PC-3 (cell line): Measurements from ENCODE around the gene UBE4B. TPM values are rescaled to one million over a fixed set of nuclear protein-coding genes. Genes with fewer than 3 reads are reported as not detected.
"Not testable (repeated sequence)": the region's sequence is repeated elsewhere in the genome, so short reads cannot be mapped to it uniquely, and the experiment has no call there.

Experiments
- ATAC-seq: fragments of 200-7000 bp; cut with Tn5 transposase; 2 replicates; pipeline ENCODE4 v1.9.1; 2020; ENCODE audit warnings: mild to moderate bottlenecking, moderate library complexity
- BruUV-seq: library from RNA; stranded (reverse); fragments of 400-500 nt; replicated peaks from 2 replicates; lab custom pipeline; 2021; lab: Mats Ljungman, UMichigan
- CTCF ChIA-PET: fragments of 300-600 bp; sonication (Branson Sonifier 250); formaldehyde crosslinking; loops from one replicate; lab custom pipeline; 2022; ENCODE audit warnings: antibody characterized with exemption; lab: Charles Lee
- POLR2A ChIA-PET: fragments of 300-600 bp; sonication (Branson Sonifier 250); formaldehyde crosslinking; loops from one replicate; lab custom pipeline; 2022; ENCODE audit warnings: antibody characterized with exemption; ENCODE audit not compliant: unreplicated experiment; lab: Charles Lee
- DNase-seq: peaks from one replicate; pipeline ENCODE4 v3.0.0-alpha.2; 2015
- H2AFZ ChIP-seq: fragments of 300-600 bp; sonication (generic); 2 replicates; pipeline ENCODE4 v1.6.0; 2016; ENCODE audit warnings: antibody characterized with exemption, low read length
- H3F3A ChIP-seq: fragments of 300-600 bp; sonication (generic); one replicate; pipeline ENCODE4 v1.6.0; 2017; ENCODE audit warnings: antibody characterized with exemption, low read length, control low read depth, mild to moderate bottlenecking; ENCODE audit not compliant: unreplicated experiment
- H3K27ac ChIP-seq: fragments of 300-600 bp; sonication (generic); 2 replicates; pipeline ENCODE4 v1.5.1; 2016; ENCODE audit warnings: mild to moderate bottlenecking, low read length
- H3K27me3 ChIP-seq: fragments of 300-600 bp; sonication (generic); 2 replicates; pipeline ENCODE4 v1.6.1; 2016; ENCODE audit warnings: low read length, mixed read lengths
- H3K36me3 ChIP-seq: fragments of 300-600 bp; sonication (generic); 2 replicates; pipeline ENCODE4 v1.6.1; 2016; ENCODE audit warnings: low read depth, mixed run types, low read length, mixed read lengths
- H3K4me1 ChIP-seq: fragments of 300-600 bp; sonication (generic); 2 replicates; pipeline ENCODE4 v1.5.1; 2016; ENCODE audit warnings: low read length; ENCODE audit not compliant: insufficient read depth
- H3K4me2 ChIP-seq: fragments of 300-600 bp; sonication (generic); 2 replicates; pipeline ENCODE4 v1.6.0; 2016; ENCODE audit warnings: low read length
- H3K4me3 ChIP-seq: fragments of 300-600 bp; sonication (generic); 2 replicates; pipeline ENCODE4 v1.5.1; 2016; ENCODE audit warnings: mild to moderate bottlenecking, low read length, mixed read lengths
- H3K79me2 ChIP-seq: fragments of 300-600 bp; sonication (generic); 2 replicates; pipeline ENCODE4 v1.6.1; 2017; ENCODE audit warnings: low read length, mixed read lengths
- H3K9ac ChIP-seq: fragments of 300-600 bp; sonication (generic); 2 replicates; pipeline ENCODE4 v1.6.0; 2016; ENCODE audit warnings: mild to moderate bottlenecking, low read length
- H3K9me2 ChIP-seq: fragments of 300-600 bp; sonication (generic); replicated peaks from 2 replicates; pipeline ENCODE4 v1.6.1; 2016; ENCODE audit warnings: mixed run types, low read length, mixed read lengths
- H3K9me3 ChIP-seq: fragments of 300-600 bp; sonication (generic); 2 replicates; pipeline ENCODE4 v1.6.1; 2016; ENCODE audit warnings: low read length, mixed read lengths
- H4K20me1 ChIP-seq: fragments of 300-600 bp; sonication (generic); 2 replicates; pipeline ENCODE4 v1.6.1; 2016; ENCODE audit warnings: low read length, mixed read lengths
- CTCF ChIP-seq: fragments of 300-600 bp; sonication (generic); conservative IDR thresholded peaks from 2 replicates; pipeline ENCODE4 v1.5.1; 2017; ENCODE audit warnings: antibody characterized with exemption, low read depth, mild to moderate bottlenecking, low read length
- EZH2 ChIP-seq: fragments of 300-600 bp; sonication (generic); IDR thresholded peaks from one replicate; pipeline ENCODE4 v1.6.1; 2017; ENCODE audit warnings: antibody characterized with exemption, mild to moderate bottlenecking, low read length; ENCODE audit not compliant: unreplicated experiment
- EZH2phosphoT487 ChIP-seq: fragments of 300-600 bp; sonication (generic); IDR thresholded peaks from 2 replicates; pipeline ENCODE4 v1.6.1; 2018; ENCODE audit warnings: mild to moderate bottlenecking, antibody characterized with exemption, low read length, borderline replicate concordance
- intact Hi-C: fragments of 100-400 bp; cut with micrococcal nuclease; formaldehyde crosslinking; loops from 2 replicates; pipeline ENCODE4 v1.9.0; 2023
- total RNA-seq: library from RNA; depleted of rRNA; stranded (reverse); fragments of >200 nt; gene quantifications from 2 replicates; pipeline ENCODE4 v1.2.3, GENCODE V29; 2014

The UBE4B gene
- total RNA-seq, 1 experiment from 2014 or later: 37.9 TPM

- Histone ChIP-seq H2AFZ (no peak overlapping the region), H3K36me3 (no peaks in the 10 kb centered on the region), H4K20me1 (no peaks in the 10 kb centered on the region), H3F3A (no peaks in the 10 kb centered on the region), H3K27me3 (no peaks in the 10 kb centered on the region), H3K4me3 (no peak overlapping the region), H3K27ac (no peak overlapping the region), H3K79me2 (no peaks in the 10 kb centered on the region), H3K9me3 (no peaks in the 10 kb centered on the region), H3K4me1 (peaks cover 4% of the 10 kb centered on the region; the same call in 1 of the 2 replicates), H3K9me2 (no peaks in the 10 kb centered on the region), H3K9ac (no peak overlapping the region), H3K4me2 (no peak overlapping the region)
- DNase-seq (no peak), ATAC-seq (no peak)
- TF ChIP-seq CTCF (no peak), EZH2phosphoT487 (no peak), EZH2 (no peak)
- CTCF ChIA-PET: no interaction called here
- intact Hi-C loops: no loop called here
- POLR2A ChIA-PET: no interaction called here
- BruUV-seq: no TSS peak
Measured at GRCh38 chr1:10196976-10197375, 164.2 kb downstream of the UBE4B start.

GRCh38 chr1:10200620-10201019, 167.9 kb downstream of the UBE4B start:
- no peaks in the 10 kb centered on the region for H3K9me3 ChIP-seq
- no peaks in the 10 kb centered on the region for H3F3A ChIP-seq
- no peaks in the 10 kb centered on the region for H3K9me2 ChIP-seq
- ATAC-seq (no peak), DNase-seq (no peak)
- H4K20me1 ChIP-seq: no peaks in the 10 kb centered on the region
- no peak overlapping the region for H3K9ac ChIP-seq
- no peaks in the 10 kb centered on the region for H3K79me2 ChIP-seq
- H3K27ac ChIP-seq: no peak overlapping the region
- no peak overlapping the region for H3K4me2 ChIP-seq
- ChIA-PET POLR2A (no interaction called here), CTCF (no interaction called here)
- intact Hi-C loops: no loop called here
- H3K36me3 ChIP-seq: no peaks in the 10 kb centered on the region
- no peak overlapping the region for H2AFZ ChIP-seq
- H3K4me1 ChIP-seq: peaks cover 4% of the 10 kb centered on the region; the same call in 1 of the 2 replicates
- TF ChIP-seq CTCF: no peak
- TF ChIP-seq EZH2phosphoT487: no peak
- TF ChIP-seq EZH2: no peak
- BruUV-seq: no TSS peak
- no peak overlapping the region for H3K4me3 ChIP-seq
- no peaks in the 10 kb centered on the region for H3K27me3 ChIP-seq

- no peak overlapping the region for H2AFZ ChIP-seq
- H3K9me2 ChIP-seq: no peaks in the 10 kb centered on the region
- no peak for DNase-seq
- no peaks in the 10 kb centered on the region for H3F3A ChIP-seq
- H3K4me2 ChIP-seq: no peak overlapping the region
- ChIA-PET POLR2A (interaction anchor here (0.6 kb wide), 1 partner anchor 195 kb away, joined by 5 read pairs; the partner anchor contains the start of gene PGD), CTCF (no interaction called here)
- no peak overlapping the region for H3K4me3 ChIP-seq
- TF ChIP-seq EZH2 (no peak), CTCF (no peak), EZH2phosphoT487 (no peak)
- H3K9me3 ChIP-seq: no peaks in the 10 kb centered on the region
- peaks cover 1% of the 10 kb centered on the region for H3K4me1 ChIP-seq
- no peaks in the 10 kb centered on the region for H3K27me3 ChIP-seq
- H3K79me2 ChIP-seq: no peaks in the 10 kb centered on the region
- H3K36me3 ChIP-seq: no peaks in the 10 kb centered on the region
- no TSS peak for BruUV-seq
- no peaks in the 10 kb centered on the region for H4K20me1 ChIP-seq
- intact Hi-C loops: no loop called here
- H3K9ac ChIP-seq: no peak overlapping the region
- no peak for ATAC-seq
- H3K27ac ChIP-seq: no peak overlapping the region
Measured at GRCh38 chr1:10204003-10204642, 171.4 kb downstream of the UBE4B start.

GRCh38 chr1:10205206-10205605, 172.4 kb downstream of the UBE4B start:
- H4K20me1 ChIP-seq, H3F3A ChIP-seq, BruUV-seq, H3K4me1 ChIP-seq, intact Hi-C loops, H3K9ac ChIP-seq, H3K4me3 ChIP-seq, H3K4me2 ChIP-seq, H3K79me2 ChIP-seq, CTCF ChIA-PET, H3K27me3 ChIP-seq, H3K9me2 ChIP-seq, DNase-seq, H3K36me3 ChIP-seq, H2AFZ ChIP-seq, ATAC-seq, H3K9me3 ChIP-seq, POLR2A ChIA-PET, H3K27ac ChIP-seq: not testable (repeated sequence)
